Smooth muscle cell (in vitro differentiated cells): ENCODE measurements around the gene SLC22A23. TPM values are rescaled to one million over a fixed set of nuclear protein-coding genes. Genes with fewer than 3 reads are reported as not detected.
"Not testable (repeated sequence)": the region's sequence is repeated elsewhere in the genome, so short reads cannot be mapped to it uniquely, and the experiment has no call there.

Source experiments
- DNase-seq: peaks from one replicate; lab custom pipeline; 2025; ENCODE audit not compliant: unreplicated experiment; lab: John Stamatoyannopoulos, UW
- H2AFZ ChIP-seq: fragments of 200-600 bp; sonication (generic); 2 replicates; pipeline ENCODE4 v1.6.0; 2016; ENCODE audit warnings: antibody characterized with exemption, low read depth, mild to moderate bottlenecking
- H3F3A ChIP-seq: fragments of 200-600 bp; sonication (generic); 2 replicates; pipeline ENCODE4 v1.6.0; 2017; ENCODE audit warnings: antibody characterized with exemption, low read depth
- H3K27ac ChIP-seq: fragments of 200-600 bp; sonication (generic); 2 replicates; pipeline ENCODE4 v1.5.1; 2016; ENCODE audit warnings: low read depth, mild to moderate bottlenecking
- H3K27me3 ChIP-seq: fragments of 200-600 bp; sonication (generic); 2 replicates; pipeline ENCODE4 v1.6.1; 2016; ENCODE audit warnings: low read depth, mild to moderate bottlenecking
- H3K36me3 ChIP-seq: fragments of 200-600 bp; sonication (generic); 2 replicates; pipeline ENCODE4 v1.5.1; 2016; ENCODE audit warnings: low read depth
- H3K4me1 ChIP-seq: fragments of 200-600 bp; sonication (generic); 2 replicates; pipeline ENCODE4 v1.5.1; 2016; ENCODE audit warnings: low read depth
- H3K4me2 ChIP-seq: fragments of 200-600 bp; sonication (generic); 2 replicates; pipeline ENCODE4 v1.6.0; 2016; ENCODE audit warnings: mild to moderate bottlenecking
- H3K4me3 ChIP-seq: fragments of 200-600 bp; sonication (generic); 2 replicates; pipeline ENCODE4 v1.5.1; 2016; ENCODE audit warnings: mild to moderate bottlenecking
- H3K79me2 ChIP-seq: fragments of 200-600 bp; sonication (generic); 2 replicates; pipeline ENCODE4 v1.6.0; 2016; ENCODE audit warnings: low read depth, mild to moderate bottlenecking
- H3K9ac ChIP-seq: fragments of 200-600 bp; sonication (generic); 2 replicates; pipeline ENCODE4 v1.6.0; 2016; ENCODE audit warnings: low read depth
- H3K9me3 ChIP-seq: fragments of 200-600 bp; sonication (generic); replicated peaks from 2 replicates; pipeline ENCODE4 v1.5.1; 2016; ENCODE audit warnings: low read depth
- H4K20me1 ChIP-seq: fragments of 200-600 bp; sonication (generic); 2 replicates; pipeline ENCODE4 v1.6.0; 2016; ENCODE audit warnings: low read depth
- CTCF ChIP-seq: fragments of 200-600 bp; sonication (generic); IDR thresholded peaks from 2 replicates; pipeline ENCODE4 v1.5.1; 2017; ENCODE audit warnings: borderline replicate concordance, mild to moderate bottlenecking, antibody characterized with exemption; ENCODE audit not compliant: insufficient read depth, poor library complexity, severe bottlenecking
- WGBS: methylation state at CpG from one replicate; pipeline ENCODE4 v1.1.7; 2016; ENCODE audit warnings: low lambda C conversion rate; 5-methylcytosine and 5-hydroxymethylcytosine counted together
- polyA plus RNA-seq: library from polyadenylated mRNA; unstranded; fragments of >200 nt; fragmentation: Nextera tagmentation; extraction: Ambion mirVana; gene quantifications from 2 replicates; pipeline ENCODE4 v1.2.1, GENCODE V29; 2016
- total RNA-seq: library from RNA; depleted of rRNA; stranded (reverse); fragments of >200 nt; gene quantifications from 2 replicates; pipeline ENCODE4 v1.2.3, GENCODE V29; 2014

Gene SLC22A23
- total and polyA plus RNA-seq, 2 experiments from 2014 or later, result 1.6 to 3.8 TPM

GRCh38 chr6:3245216-3245615 is 211.6 kb downstream of the SLC22A23 start:
- Histone ChIP-seq H3K27ac (no peak overlapping the region), H3K27me3 (no peaks in the 10 kb centered on the region), H3K9me3 (no peaks in the 10 kb centered on the region), H2AFZ (no peak overlapping the region), H3K4me2 (no peak overlapping the region), H3K36me3 (no peaks in the 10 kb centered on the region), H3F3A (peaks cover 10% of the 10 kb centered on the region), H4K20me1 (no peaks in the 10 kb centered on the region), H3K4me3 (no peak overlapping the region), H3K9ac (no peak overlapping the region), H3K4me1 (peaks cover 24% of the 10 kb centered on the region), H3K79me2 (no peaks in the 10 kb centered on the region)
- no peak for DNase-seq
- no peak for TF ChIP-seq CTCF
- WGBS, result 98% methylated on average over 5 of the region's 5 CpGs

GRCh38 chr6:3244832-3245161 is 212.1 kb downstream of the SLC22A23 start:
- 94% methylated on average over 7 of the region's 7 CpGs for WGBS

GRCh38 chr6:3244003-3244831 is 212.6 kb downstream of the SLC22A23 start:
- no peak overlapping the region for H3K4me3 ChIP-seq

More at GRCh38 chr6:3244832-3245161, 212.1 kb downstream of the SLC22A23 start:
- not testable (repeated sequence) for H3K27me3 ChIP-seq, H2AFZ ChIP-seq, DNase-seq, H3K36me3 ChIP-seq, H4K20me1 ChIP-seq, H3K9ac ChIP-seq, H3K4me2 ChIP-seq, H3K79me2 ChIP-seq, H3K9me3 ChIP-seq, H3K4me3 ChIP-seq, H3K27ac ChIP-seq
- Histone ChIP-seq H3K4me1 (peaks cover 20% of the 10 kb centered on the region), H3F3A (peaks cover 10% of the 10 kb centered on the region)

GRCh38 chr6:3242768-3243167 is 214.1 kb downstream of the SLC22A23 start:
- Histone ChIP-seq H3K27ac (no peak overlapping the region), H3K4me2 (no peak overlapping the region), H3F3A (peaks cover 10% of the 10 kb centered on the region), H3K9me3 (no peaks in the 10 kb centered on the region), H3K27me3 (no peaks in the 10 kb centered on the region), H3K79me2 (no peaks in the 10 kb centered on the region), H3K4me1 (peaks cover 6% of the 10 kb centered on the region), H4K20me1 (no peaks in the 10 kb centered on the region), H3K36me3 (no peaks in the 10 kb centered on the region), H3K4me3 (no peak overlapping the region), H2AFZ (no peak overlapping the region), H3K9ac (no peak overlapping the region)
- 88% methylated on average over 4 of the region's 4 CpGs for WGBS
- TF ChIP-seq CTCF, result no peak
- DNase-seq, result no peak

More at GRCh38 chr6:3244003-3244831, 212.6 kb downstream of the SLC22A23 start:
- WGBS, result 95% methylated on average over 8 of the region's 8 CpGs
- Histone ChIP-seq H3K27me3 (no peaks in the 10 kb centered on the region), H3K9me3 (no peaks in the 10 kb centered on the region), H3K4me1 (peaks cover 15% of the 10 kb centered on the region), H3K4me2 (no peak overlapping the region), H3K9ac (no peak overlapping the region), H3K27ac (no peak overlapping the region), H4K20me1 (no peaks in the 10 kb centered on the region), H3K79me2 (no peaks in the 10 kb centered on the region), H3K36me3 (no peaks in the 10 kb centered on the region), H3F3A (peaks cover 10% of the 10 kb centered on the region), H2AFZ (no peak overlapping the region)
- DNase-seq, result no peak
- no peak for TF ChIP-seq CTCF

- not testable (repeated sequence) for H3K79me2 ChIP-seq, H3F3A ChIP-seq, H3K4me1 ChIP-seq, H3K9ac ChIP-seq, H4K20me1 ChIP-seq, H2AFZ ChIP-seq, H3K27me3 ChIP-seq, H3K36me3 ChIP-seq, H3K4me2 ChIP-seq, H3K4me3 ChIP-seq, DNase-seq, H3K9me3 ChIP-seq, H3K27ac ChIP-seq
- WGBS, result 95% methylated on average over 4 of the region's 4 CpGs
Observed at GRCh38 chr6:3241745-3242144, 215.1 kb downstream of the SLC22A23 start.
